Sigmoid colon (tissue), 7 donors: Measurements from ENCODE around the gene NHSL2. TPM values are rescaled to one million over a fixed set of nuclear protein-coding genes. Genes with fewer than 3 reads are reported as not detected.
A peak's percentile ranks its signal among the peaks of the same experiment; 100 is the strongest.

Source experiments
- DNase-seq: peaks from one replicate; pipeline ENCODE4 v3.0.0-alpha.2; 2019
- H3K27ac ChIP-seq, 4 donors: fragments of 200-600 bp; sonication (generic); one replicate each; pipeline ENCODE4 v1.5.1; 2016 to 2019; ENCODE audit warnings: mild to moderate bottlenecking in 1 of 4
- H3K27me3 ChIP-seq, 3 donors: fragments of 200-600 bp; sonication (generic); one replicate each; pipeline ENCODE4 v1.5.1; 2019; ENCODE audit warnings: mild to moderate bottlenecking in 1 of 3
- H3K36me3 ChIP-seq, 4 donors: fragments of 200-600 bp; sonication (generic); one replicate each; pipeline ENCODE4 v1.5.1; 2016 to 2019
- H3K4me1 ChIP-seq, 4 donors: fragments of 200-600 bp; sonication (generic); one replicate each; pipeline ENCODE4 v1.5.1; 2017 to 2019
- H3K4me3 ChIP-seq, 4 donors: fragments of 200-600 bp; sonication (generic); one replicate each; pipeline ENCODE4 v1.5.1; 2017 to 2019; ENCODE audit warnings: mild to moderate bottlenecking in 2 of 4, moderate library complexity in 1 of 4
- H3K9me3 ChIP-seq, 4 donors: fragments of 200-600 bp in 3 of 4; sonication (generic) in 3 of 4; one replicate each; pipeline versions ENCODE4 v1.5.1 to v1.6.1; 2013 to 2019
- EP300 ChIP-seq, 4 donors: sonication (generic); formaldehyde crosslinking; IDR thresholded peaks; one replicate each; pipeline ENCODE4 v1.6.1; 2017; ENCODE audit warnings: antibody characterized with exemption in 4 of 4
- POLR2A ChIP-seq, 2 donors: fragments of 450-650 bp; IDR thresholded peaks; one replicate each; pipeline ENCODE4 v1.6.1; 2016; ENCODE audit warnings: antibody characterized with exemption in 2 of 2, mild to moderate bottlenecking in 2 of 2, moderate library complexity in 2 of 2
- POLR2AphosphoS5 ChIP-seq, 4 donors: sonication (generic); formaldehyde crosslinking; IDR thresholded peaks; one replicate each; pipeline ENCODE4 v1.6.1; 2017; ENCODE audit warnings: antibody characterized with exemption in 4 of 4
- WGBS, 2 donors: extraction: QIAGEN DNeasy Blood & Tissue Kit; methylation state at CpG; one replicate each; pipeline ENCODE4 v1.1.7; 2013; 5-methylcytosine and 5-hydroxymethylcytosine counted together
- intact Hi-C: fragments of 100-400 bp; cut with DNase I; formaldehyde crosslinking; loops from one replicate; pipeline ENCODE4 v1.15.1; 2023
- polyA plus RNA-seq, 3 donors: library from polyadenylated mRNA; stranded (reverse); fragments of 200-250 nt; gene quantifications; one replicate each; pipeline ENCODE4 v1.2.3, GENCODE V29; 2013
- total RNA-seq, 4 donors: library from RNA; depleted of rRNA; stranded (reverse); fragments of >200 nt; gene quantifications; one replicate each; pipeline ENCODE4 v1.1.0, GENCODE V29; 2016
- TF ChIP-seq, protein P1 (sequence below), 4 experiments: fragments of 450-650 bp in 3 of 4; fragments of 200-600 bp in 1 of 4; IDR thresholded peaks; one replicate each; pipeline ENCODE4 v1.5.1; 2016 to 2019; ENCODE audit warnings: antibody characterized with exemption in 4 of 4, mild to moderate bottlenecking in 3 of 4, moderate library complexity in 2 of 4
- donor health status: healthy with polysubstance abuse.
- donor health status: Bipolar disorder and iron deficiency.
- donor health status: healthy.

The NHSL2 gene
- total and polyA plus RNA-seq, 7 donors: under 0.01 to 21.3 (median 8.1) TPM

- WGBS, 2 donors: 91 to 92% methylated on average over 12 of the region's 12 CpGs
- Histone ChIP-seq H3K27me3 (peaks cover 0 to 3% (median 0%) of the 10 kb centered on the region in 3 donors), H3K27ac (peak overlapping the region; percentile 80 to 85 (median 83)), H3K4me3 (peak overlapping the region in 2 of 4 donors; percentile 50 to 57), H3K4me1 (peaks cover 0 to 41% (median 23%) of the 10 kb centered on the region in 4 donors), H3K9me3 (no peaks in the 10 kb centered on the region), H3K36me3 (peaks cover 0 to 6% (median 0%) of the 10 kb centered on the region in 4 donors)
- intact Hi-C loops: loop anchor here (2.0 kb wide), 1 partner anchor 51 kb away; the partner anchor contains the start of gene PIN4
- TF ChIP-seq, protein P1, sequence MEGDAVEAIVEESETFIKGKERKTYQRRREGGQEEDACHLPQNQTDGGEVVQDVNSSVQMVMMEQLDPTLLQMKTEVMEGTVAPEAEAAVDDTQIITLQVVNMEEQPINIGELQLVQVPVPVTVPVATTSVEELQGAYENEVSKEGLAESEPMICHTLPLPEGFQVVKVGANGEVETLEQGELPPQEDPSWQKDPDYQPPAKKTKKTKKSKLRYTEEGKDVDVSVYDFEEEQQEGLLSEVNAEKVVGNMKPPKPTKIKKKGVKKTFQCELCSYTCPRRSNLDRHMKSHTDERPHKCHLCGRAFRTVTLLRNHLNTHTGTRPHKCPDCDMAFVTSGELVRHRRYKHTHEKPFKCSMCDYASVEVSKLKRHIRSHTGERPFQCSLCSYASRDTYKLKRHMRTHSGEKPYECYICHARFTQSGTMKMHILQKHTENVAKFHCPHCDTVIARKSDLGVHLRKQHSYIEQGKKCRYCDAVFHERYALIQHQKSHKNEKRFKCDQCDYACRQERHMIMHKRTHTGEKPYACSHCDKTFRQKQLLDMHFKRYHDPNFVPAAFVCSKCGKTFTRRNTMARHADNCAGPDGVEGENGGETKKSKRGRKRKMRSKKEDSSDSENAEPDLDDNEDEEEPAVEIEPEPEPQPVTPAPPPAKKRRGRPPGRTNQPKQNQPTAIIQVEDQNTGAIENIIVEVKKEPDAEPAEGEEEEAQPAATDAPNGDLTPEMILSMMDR (IDR thresholded peaks at IDR 0.05): no peak
- TF ChIP-seq POLR2A (IDR thresholded peaks at IDR 0.05): no peak
- TF ChIP-seq EP300 (IDR thresholded peaks at IDR 0.05): no peak
- no peak for TF ChIP-seq POLR2AphosphoS5 (IDR thresholded peaks at IDR 0.05)
- no peak for DNase-seq
These were observed 219.6 kb downstream of the NHSL2 start for GRCh38 chrX:72130156-72130761.

- Histone ChIP-seq H3K27me3 (peaks cover 0 to 3% (median 0%) of the 10 kb centered on the region in 3 donors), H3K4me3 (peak overlapping the region; percentile 43 to 60 (median 54)), H3K4me1 (peaks cover 0 to 35% (median 18%) of the 10 kb centered on the region in 4 donors), H3K36me3 (peaks cover 0 to 6% (median 0%) of the 10 kb centered on the region in 4 donors), H3K27ac (peak overlapping the region; percentile 80 to 85 (median 83)), H3K9me3 (no peaks in the 10 kb centered on the region)
- WGBS, 2 donors: 33 to 34% methylated on average over 30 of the region's 30 CpGs
- intact Hi-C loops: loop anchor here (2.0 kb wide), 1 partner anchor 50 kb away; the partner anchor contains the start of gene PIN4
- DNase-seq: no peak
- TF ChIP-seq EP300 (IDR thresholded peaks at IDR 0.05) (no peak), POLR2A (IDR thresholded peaks at IDR 0.05) (no peak), POLR2AphosphoS5 (IDR thresholded peaks at IDR 0.05) (no peak)
- TF ChIP-seq, protein P1 (IDR thresholded peaks at IDR 0.05): no peak
These were observed 220.2 kb downstream of the NHSL2 start for GRCh38 chrX:72130762-72131250.

GRCh38 chrX:72131317-72132294 lies 221.0 kb downstream of the NHSL2 start, which contains the start of gene RTL5:
Gene RTL5 (minus strand): TSS chrX:72131915.
- H3K4me3 ChIP-seq: peak within 1 kb of the TSS; percentile 43 to 60 (median 54)
- TF ChIP-seq POLR2A (IDR thresholded peaks at IDR 0.05) (no peak), POLR2AphosphoS5 (IDR thresholded peaks at IDR 0.05) (peak; percentile 7 to 67 (median 46))
- no peaks in the 10 kb centered on the region for H3K9me3 ChIP-seq
- WGBS, 2 donors: 2% methylated on average over 106 of the region's 106 CpGs
- peak within 1 kb of the TSS; percentile 80 to 85 (median 83) for H3K27ac ChIP-seq
- H3K36me3 ChIP-seq: peaks cover 0 to 6% (median 0%) of the 10 kb centered on the region in 4 donors
- H3K27me3 ChIP-seq: peaks cover 0 to 3% (median 0%) of the 10 kb centered on the region in 3 donors
- peaks cover 0 to 27% (median 11%) of the 10 kb centered on the region in 4 donors for H3K4me1 ChIP-seq
- intact Hi-C loops: loop anchor here (2.0 kb wide), 1 partner anchor 49 kb away; the partner anchor contains the start of gene PIN4
- peak; percentile 97 for DNase-seq

DNA sequence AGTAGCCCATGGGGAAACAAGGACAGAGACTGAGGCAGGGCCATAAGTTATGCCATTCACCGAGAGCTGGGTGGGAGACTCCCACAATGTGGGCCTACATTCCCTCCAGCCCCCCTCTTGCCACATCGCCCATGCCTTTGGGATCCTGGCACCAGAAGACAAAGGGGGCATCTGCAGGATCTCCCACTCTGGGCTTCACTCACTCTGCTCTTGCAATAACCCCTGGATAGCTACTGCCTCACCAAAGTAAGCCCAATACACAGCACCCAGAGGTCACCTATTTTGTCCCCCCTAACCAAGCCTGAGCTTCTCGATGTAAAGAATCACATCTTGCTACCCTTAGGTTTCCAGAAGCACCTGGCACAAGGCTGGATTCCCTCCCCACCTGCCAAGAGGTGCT lies 221.8 kb downstream of the NHSL2 start:
- Histone ChIP-seq H3K27ac (peak overlapping the region; percentile 80 to 85 (median 83)), H3K4me3 (peak overlapping the region; percentile 43 to 60 (median 54))

GRCh38 chrX:72133851-72134546 lies 223.4 kb downstream of the NHSL2 start:
- H3K9me3 ChIP-seq: no peaks in the 10 kb centered on the region
- no peak overlapping the region for H3K4me3 ChIP-seq
- no peak for DNase-seq
- peaks cover 0 to 3% (median 0%) of the 10 kb centered on the region in 3 donors for H3K27me3 ChIP-seq
- H3K4me1 ChIP-seq: peaks cover 0 to 12% (median 5%) of the 10 kb centered on the region in 4 donors
- 93 to 94% methylated on average over 11 of the region's 11 CpGs for WGBS, 2 donors
- no peak for TF ChIP-seq EP300 (IDR thresholded peaks at IDR 0.05)
- no peak for TF ChIP-seq POLR2A (IDR thresholded peaks at IDR 0.05)
- TF ChIP-seq, protein P1 (IDR thresholded peaks at IDR 0.05): no peak
- TF ChIP-seq POLR2AphosphoS5 (IDR thresholded peaks at IDR 0.05): no peak
- H3K27ac ChIP-seq: no peak overlapping the region
- intact Hi-C loops: no loop called here
- peaks cover 0 to 15% (median 0%) of the 10 kb centered on the region in 4 donors for H3K36me3 ChIP-seq

More for the DNA sequence above, 221.8 kb downstream of the NHSL2 start:
- 75 to 80% methylated on average over 3 of the region's 3 CpGs for WGBS, 2 donors
- Histone ChIP-seq H3K4me1 (peaks cover 0 to 22% (median 9%) of the 10 kb centered on the region in 4 donors), H3K36me3 (peaks cover 0 to 6% (median 0%) of the 10 kb centered on the region in 4 donors), H3K27me3 (peaks cover 0 to 3% (median 0%) of the 10 kb centered on the region in 3 donors), H3K9me3 (no peaks in the 10 kb centered on the region)
- TF ChIP-seq POLR2AphosphoS5 (IDR thresholded peaks at IDR 0.05): no peak
- no peak for DNase-seq
- intact Hi-C loops: no loop called here
